Measurements from ENCODE around the gene CDC37L1.

Gene CDC37L1

DNA sequence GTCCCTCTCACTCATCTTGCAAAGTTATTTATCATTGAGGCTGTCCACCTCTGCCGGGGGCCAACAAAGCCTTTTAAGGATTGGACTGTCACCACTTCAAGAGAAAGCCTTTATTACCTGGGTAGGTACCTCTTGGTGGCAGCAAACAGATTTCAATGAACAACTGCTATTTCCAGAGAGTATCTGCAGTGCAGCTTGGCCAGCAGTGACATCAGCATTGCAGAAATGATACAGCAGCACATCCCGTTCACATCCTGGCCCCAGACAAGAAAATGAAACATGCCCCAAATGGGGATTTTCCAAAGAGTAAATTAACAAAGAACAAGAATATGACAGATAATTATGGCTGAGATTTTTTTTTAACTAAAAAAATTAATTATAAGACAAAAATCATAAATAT is 10.8 kb upstream of the CDC37L1 start:
- DNase-seq (ENCODE audit: low read depth in 3 of 3): no peak

DNA sequence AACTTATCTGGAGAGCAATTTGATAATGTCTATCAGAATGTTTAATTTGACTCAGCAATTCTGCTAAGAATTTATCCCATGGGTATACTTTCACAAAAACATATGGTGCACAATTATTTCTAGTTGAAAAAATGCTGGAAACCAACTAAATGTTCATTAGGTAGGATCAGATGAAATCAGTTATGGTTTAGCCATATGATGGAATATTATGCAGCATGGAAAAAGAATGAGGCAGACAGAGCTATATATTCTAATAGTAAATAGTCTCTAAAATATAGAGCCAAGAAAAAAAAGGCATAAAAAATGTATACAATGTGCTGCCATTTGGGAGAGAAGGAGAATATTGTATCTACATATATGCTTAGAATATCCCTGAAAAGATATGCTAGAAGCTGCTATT is 9.5 kb upstream of the CDC37L1 start:
- DNase-seq (ENCODE audit: low read depth in 3 of 3): no peak

DNA sequence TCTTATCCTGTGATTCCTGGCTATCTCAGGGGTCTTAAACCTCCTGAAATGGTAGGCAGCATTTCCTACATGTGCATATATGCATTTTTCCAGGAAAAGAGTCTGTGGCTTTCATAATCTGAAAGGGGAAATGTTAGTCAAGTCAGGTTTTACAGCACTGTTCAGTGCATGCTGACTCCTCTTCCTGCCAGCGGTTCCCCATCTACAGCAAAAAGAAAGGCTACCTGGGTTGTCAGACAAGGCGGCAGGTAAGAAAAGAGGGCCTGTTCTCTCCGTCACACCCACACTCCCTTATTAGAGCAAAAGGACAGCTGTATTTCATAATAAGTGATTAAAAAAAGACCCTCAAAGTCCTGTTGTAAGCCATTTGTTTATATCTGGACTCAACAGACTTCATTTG is 8.8 kb upstream of the CDC37L1 start:
- no peak for DNase-seq (ENCODE audit: low read depth in 3 of 3)

DNA sequence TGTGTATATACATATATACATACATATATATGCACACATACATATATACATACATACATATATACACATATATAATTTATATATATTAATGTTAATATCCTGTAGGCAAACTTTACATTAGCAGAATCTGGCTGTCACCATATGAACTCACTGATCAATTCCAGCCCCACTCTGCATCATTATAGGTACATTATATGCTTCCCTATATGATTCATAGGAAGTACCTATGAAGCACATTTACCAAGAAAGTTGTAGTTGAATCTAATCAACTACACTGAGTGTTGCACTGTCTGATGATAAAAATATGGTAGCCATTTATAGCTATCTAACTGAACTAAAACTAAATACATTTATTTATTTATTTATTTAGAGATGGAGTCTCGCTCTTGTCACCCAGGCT is 7.6 kb upstream of the CDC37L1 start:
- no peak for DNase-seq (ENCODE audit: low read depth in 3 of 3)

GRCh38 chr9:4674783-4675182 is 4.6 kb upstream of the CDC37L1 start:
- DNase-seq (ENCODE audit: low read depth in 3 of 3): no peak

- DNase-seq (ENCODE audit: low read depth in 3 of 3): no peak
Measured at GRCh38 chr9:4677392-4677791, 2.0 kb upstream of the CDC37L1 start.

- no peak for DNase-seq (ENCODE audit: low read depth in 3 of 3)
Measured at GRCh38 chr9:4678679-4679267, 596 bp upstream of the CDC37L1 start.

- no peak for DNase-seq (ENCODE audit: low read depth in 3 of 3)
Measured at GRCh38 chr9:4680173-4680525, 780 bp downstream of the CDC37L1 start.

DNA sequence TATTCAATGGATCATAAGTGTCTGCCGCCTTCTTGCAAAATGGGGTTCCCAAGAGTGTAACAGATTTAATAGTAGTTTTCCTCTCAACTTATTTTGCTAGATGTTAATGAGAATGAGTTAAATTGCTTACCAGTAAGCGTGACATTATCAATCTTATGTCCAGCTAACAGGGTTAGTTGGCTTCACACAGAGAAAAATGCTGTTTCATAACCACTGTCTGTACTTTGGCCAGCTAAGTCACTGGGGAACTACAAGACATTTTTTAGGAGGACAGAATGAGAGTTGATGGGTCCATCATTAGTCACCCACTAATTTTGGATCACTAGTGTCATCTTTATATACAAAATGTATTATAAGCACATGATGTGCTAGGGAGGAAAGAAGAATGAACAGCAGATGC is 1.4 kb downstream of the CDC37L1 start:
- DNase-seq (ENCODE audit: low read depth in 3 of 3): no peak

DNA sequence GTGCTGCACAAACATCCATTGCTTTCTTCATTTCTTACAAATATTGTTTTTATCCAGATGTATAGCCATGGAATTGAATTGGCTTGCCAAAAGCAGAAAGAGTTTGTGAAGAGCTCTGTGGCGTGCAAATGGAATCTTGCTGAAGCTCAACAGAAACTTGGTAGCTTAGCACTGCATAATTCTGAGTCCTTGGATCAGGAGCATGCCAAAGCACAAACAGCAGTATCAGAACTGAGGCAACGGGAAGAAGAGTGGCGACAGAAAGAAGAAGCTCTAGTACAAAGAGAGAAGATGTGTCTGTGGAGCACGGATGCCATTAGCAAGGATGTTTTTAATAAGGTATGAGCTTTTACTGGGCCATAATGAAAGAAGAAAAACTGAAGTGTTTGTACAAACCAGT is 5.5 kb downstream of the CDC37L1 start:
- DNase-seq (ENCODE audit: low read depth in 3 of 3): no peak

DNA sequence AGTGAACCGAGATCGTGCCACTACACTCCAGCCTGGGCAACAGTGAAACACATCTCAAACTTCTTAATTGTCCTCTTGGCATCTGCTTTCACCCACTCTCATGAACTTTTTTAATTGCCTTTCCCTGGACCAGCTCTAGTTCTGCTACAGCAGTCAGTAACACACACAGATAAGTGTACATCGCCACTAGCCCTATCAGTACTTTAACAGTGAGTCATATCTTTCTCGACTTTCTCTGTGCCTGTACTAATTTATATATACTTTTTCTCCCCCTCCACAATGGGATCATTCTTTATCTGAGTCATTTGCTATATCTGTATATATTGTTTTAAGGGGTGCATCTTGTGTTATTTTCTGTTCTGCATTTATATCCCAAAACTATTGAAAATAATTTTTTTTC is 6.7 kb downstream of the CDC37L1 start:
- DNase-seq (ENCODE audit: low read depth in 3 of 3): no peak

DNA sequence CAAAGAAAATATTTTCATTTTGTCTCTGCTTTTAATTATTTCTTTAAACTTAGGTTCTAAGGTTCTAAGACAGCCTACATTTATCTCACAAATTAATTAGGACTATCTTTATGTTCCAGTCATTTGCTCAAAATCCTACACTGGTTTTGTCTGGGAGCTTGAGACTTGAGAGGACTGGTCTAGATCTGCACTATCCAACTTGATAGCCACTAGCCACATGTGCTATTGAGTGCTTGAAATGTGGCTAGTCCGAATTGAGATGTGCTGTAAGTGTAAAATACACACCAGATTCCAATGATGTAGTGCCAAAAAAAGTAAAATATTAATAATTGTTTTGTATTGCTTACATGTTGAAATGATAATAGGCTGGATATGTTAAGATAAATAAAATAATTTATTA is 7.2 kb downstream of the CDC37L1 start:
- no peak for DNase-seq (ENCODE audit: low read depth in 3 of 3)

- DNase-seq (ENCODE audit: low read depth in 3 of 3): no peak
Measured at GRCh38 chr9:4689021-4689420, 9.7 kb downstream of the CDC37L1 start.

DNA sequence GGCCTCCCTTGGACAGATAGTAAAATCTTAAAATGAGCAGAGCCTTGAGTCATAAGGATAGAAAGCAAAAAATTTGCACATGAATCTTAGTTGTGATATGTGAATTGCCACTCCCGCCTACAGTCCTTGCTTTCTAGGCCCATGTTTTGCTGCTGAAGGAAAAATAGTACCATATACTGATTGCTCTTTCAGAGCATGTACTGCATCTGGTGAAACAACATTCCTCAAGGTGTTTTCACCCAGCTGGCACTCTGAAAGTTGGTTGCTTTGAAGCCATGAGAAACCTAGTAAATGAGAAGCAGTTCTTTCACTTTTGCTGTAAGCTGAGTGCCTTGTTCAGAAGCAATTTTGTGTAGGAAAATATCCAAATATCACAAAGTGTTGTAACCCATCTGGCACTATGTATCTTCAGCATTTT is 10.3 kb downstream of the CDC37L1 start:
- no peak for DNase-seq (ENCODE audit: low read depth in 3 of 3)

GRCh38 chr9:4690144-4690543 is 10.8 kb downstream of the CDC37L1 start:
- DNase-seq (ENCODE audit: low read depth in 3 of 3): no peak

GRCh38 chr9:4691795-4692194 is 12.4 kb downstream of the CDC37L1 start:
- DNase-seq (ENCODE audit: low read depth in 3 of 3): no peak

DNA sequence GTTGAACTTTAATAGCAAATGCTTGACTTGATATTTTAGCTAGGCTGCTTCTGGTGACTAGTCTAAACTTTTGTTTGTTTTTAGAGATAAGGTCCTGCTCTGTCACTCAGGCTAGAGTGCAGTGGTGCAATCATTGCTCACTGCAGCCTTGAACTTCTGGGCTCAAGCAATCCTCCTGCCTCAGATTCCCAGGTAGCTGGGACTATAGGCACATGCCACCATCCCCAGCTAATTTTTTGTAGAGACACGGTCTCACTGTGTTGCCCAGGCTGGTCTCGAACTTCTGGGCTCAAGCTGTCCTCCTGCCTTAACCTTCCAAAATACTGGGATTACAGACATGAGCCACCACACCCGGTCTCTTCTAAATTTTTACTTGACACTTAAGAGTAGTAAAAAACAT is 20.7 kb downstream of the CDC37L1 start:
- no peak for DNase-seq (ENCODE audit: low read depth in 3 of 3)

GRCh38 chr9:4700932-4701331 is 21.6 kb downstream of the CDC37L1 start:
- DNase-seq (ENCODE audit: low read depth in 3 of 3): no peak

GRCh38 chr9:4701526-4701925 is 22.2 kb downstream of the CDC37L1 start:
- DNase-seq (ENCODE audit: low read depth in 3 of 3): no peak

DNA sequence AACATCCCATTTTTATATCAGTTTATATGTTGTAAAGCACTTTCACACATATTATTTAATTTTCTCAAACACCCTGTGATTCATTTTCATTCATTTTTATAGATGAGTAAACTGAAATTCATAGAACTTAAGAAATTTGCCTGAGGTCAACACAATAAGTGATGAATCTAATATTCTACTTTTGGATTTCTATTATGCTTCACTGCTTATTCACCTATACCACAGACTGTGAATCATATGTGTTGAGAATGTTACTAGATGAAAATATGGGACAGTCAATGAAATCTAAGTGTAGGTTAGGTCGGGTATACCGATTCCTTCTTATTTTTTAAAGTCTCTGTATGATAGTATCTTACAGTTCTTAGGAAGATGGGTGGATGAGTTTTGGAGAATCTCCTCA is 24.8 kb downstream of the CDC37L1 start:
- no peak for DNase-seq (ENCODE audit: low read depth in 3 of 3)

DNA sequence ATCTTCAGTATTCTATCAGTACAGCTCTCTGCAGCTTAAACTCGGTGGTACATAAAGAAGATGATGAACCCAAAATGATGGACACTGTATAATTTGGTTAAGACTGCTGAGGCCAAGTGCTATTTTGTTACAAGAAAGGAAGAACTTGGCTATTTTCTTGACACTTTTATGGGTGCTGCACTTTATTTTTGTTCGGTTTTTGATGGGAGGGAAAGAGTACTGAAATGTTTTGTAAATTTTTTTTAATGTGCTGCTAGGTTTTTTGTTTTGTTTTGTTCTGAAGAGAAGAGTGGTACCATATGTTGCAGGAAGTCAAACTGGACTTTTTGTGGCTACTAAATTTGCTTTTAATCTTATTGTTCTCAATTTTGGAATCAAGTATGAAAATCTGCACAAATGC is 26.7 kb downstream of the CDC37L1 start:
- DNase-seq (ENCODE audit: low read depth in 3 of 3): no peak

GRCh38 chr9:4706971-4707622 is 27.7 kb downstream of the CDC37L1 start:
- no peak for DNase-seq (ENCODE audit: low read depth in 3 of 3)

DNA sequence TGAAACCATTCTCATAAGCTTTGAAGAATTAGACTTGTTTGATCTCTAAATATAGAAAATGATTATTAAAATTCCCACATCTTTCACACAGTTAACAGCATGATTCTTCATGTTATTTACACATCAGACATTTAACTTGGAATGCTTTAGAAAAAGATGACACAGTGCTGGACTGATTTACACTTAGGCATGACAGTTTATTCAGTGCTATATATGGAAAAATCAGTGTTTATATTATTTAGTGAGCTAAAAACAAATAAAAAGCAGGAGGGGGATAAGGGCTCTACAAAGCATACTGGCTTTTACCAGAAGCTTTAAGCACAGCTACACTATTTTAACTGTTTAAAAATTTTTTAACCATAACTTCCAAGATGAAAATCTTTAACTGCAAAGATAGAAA is 30.0 kb downstream of the CDC37L1 start:
- DNase-seq (ENCODE audit: low read depth in 3 of 3): no peak

- no peak for DNase-seq (ENCODE audit: low read depth in 3 of 3)
Measured at GRCh38 chr9:4713849-4714248, 34.5 kb downstream of the CDC37L1 start.

Data from stimulated activated CD4-positive, alpha-beta T cell treated with anti-CD3 and anti-CD28 coated beads, TNF-alpha, amount 100 ng/mL, for 4 hours (primary cell).